Mesenchymal stem cell (in vitro differentiated cells and primary cell): ENCODE results near the gene FYN.

Experiments used
- DNase-seq: peaks from one replicate; pipeline ENCODE4 v3.0.0-alpha.2; 2013
- H2AFZ ChIP-seq: one replicate; pipeline ENCODE4 v1.6.1; 2013; ENCODE audit warnings: low read depth, mild to moderate bottlenecking, control low read depth, inconsistent platforms, low read length, moderate library complexity
- H2AK5ac ChIP-seq: 2 replicates; pipeline ENCODE4 v1.6.1; 2013; ENCODE audit warnings: low read length, moderate library complexity, mild to moderate bottlenecking, inconsistent platforms; ENCODE audit not compliant: severe bottlenecking
- H2BK120ac ChIP-seq: one replicate; pipeline ENCODE4 v1.6.1; 2013; ENCODE audit warnings: low read depth, mild to moderate bottlenecking, inconsistent platforms, low read length, moderate library complexity
- H2BK12ac ChIP-seq, 2 experiments: one replicate each; pipeline ENCODE4 v1.6.1; 2013; ENCODE audit warnings: inconsistent platforms in 2 of 2, low read length in 2 of 2, mild to moderate bottlenecking in 2 of 2, moderate library complexity in 2 of 2, control low read depth in 1 of 2
- H2BK15ac ChIP-seq: one replicate; pipeline ENCODE4 v1.6.1; 2013; ENCODE audit warnings: mild to moderate bottlenecking, low read depth, inconsistent platforms; ENCODE audit not compliant: poor library complexity, severe bottlenecking
- H2BK5ac ChIP-seq: 2 replicates; pipeline ENCODE4 v1.6.1; 2013; ENCODE audit warnings: low read depth, mild to moderate bottlenecking, low read length, control low read depth, inconsistent platforms; ENCODE audit not compliant: poor library complexity, severe bottlenecking
- H3K14ac ChIP-seq, 2 experiments: one replicate each; pipeline ENCODE4 v1.6.1; 2013; ENCODE audit warnings: inconsistent platforms in 2 of 2, low read length in 2 of 2, control low read depth in 1 of 2, mild to moderate bottlenecking in 1 of 2, moderate library complexity in 1 of 2
- H3K18ac ChIP-seq, 2 experiments: one replicate each; pipeline ENCODE4 v1.6.1; 2013; ENCODE audit warnings: inconsistent platforms in 2 of 2, low read length in 2 of 2, control low read depth in 1 of 2, low read depth in 1 of 2, mild to moderate bottlenecking in 1 of 2
- H3K23ac ChIP-seq, 2 experiments: one replicate each; pipeline ENCODE4 v1.6.1; 2013; ENCODE audit warnings: inconsistent platforms in 2 of 2, low read length in 2 of 2, mild to moderate bottlenecking in 2 of 2, moderate library complexity in 2 of 2, control low read depth in 1 of 2
- H3K27ac ChIP-seq: 2 replicates; pipeline ENCODE4 v1.5.1; 2013; ENCODE audit warnings: mild to moderate bottlenecking, moderate library complexity, low read length, control low read depth, inconsistent platforms; ENCODE audit not compliant: poor library complexity, severe bottlenecking
- H3K27me3 ChIP-seq, 2 experiments: 2 replicates each; pipeline versions ENCODE4 v1.6.1 to v1.7.0; 2013; ENCODE audit warnings: low read length in 2 of 2, mild to moderate bottlenecking in 2 of 2, moderate library complexity in 2 of 2, control low read depth in 1 of 2, inconsistent platforms in 1 of 2; ENCODE audit not compliant: control insufficient read depth in 1 of 2, insufficient read depth in 1 of 2
- H3K36me3 ChIP-seq, 2 experiments: 2 replicates each; pipeline versions ENCODE4 v1.6.1 to v1.7.0; 2013; ENCODE audit warnings: low read length in 2 of 2, control low read depth in 1 of 2, inconsistent platforms in 1 of 2, low read depth in 1 of 2, mild to moderate bottlenecking in 1 of 2; ENCODE audit not compliant: insufficient read depth in 2 of 2, control insufficient read depth in 1 of 2
- H3K4ac ChIP-seq, 2 experiments: one replicate each; pipeline ENCODE4 v1.6.1; 2013; ENCODE audit warnings: inconsistent platforms in 2 of 2, low read length in 2 of 2, mild to moderate bottlenecking in 2 of 2, moderate library complexity in 2 of 2, control low read depth in 1 of 2, low read depth in 1 of 2
- H3K4me1 ChIP-seq: 2 replicates; pipeline ENCODE4 v1.6.1; 2013; ENCODE audit warnings: low read depth, low read length, control low read depth; ENCODE audit not compliant: control insufficient read depth, insufficient read depth
- H3K4me2 ChIP-seq: 2 replicates; pipeline ENCODE4 v1.6.1; 2013; ENCODE audit warnings: low read length, mild to moderate bottlenecking, inconsistent platforms; ENCODE audit not compliant: poor library complexity, severe bottlenecking
- H3K4me3 ChIP-seq, 2 experiments: 2 replicates each; pipeline versions ENCODE4 v1.5.1 to v1.7.0; 2013; ENCODE audit warnings: low read length in 2 of 2, mild to moderate bottlenecking in 2 of 2, control low read depth in 1 of 2, low read depth in 1 of 2; ENCODE audit not compliant: insufficient read depth in 1 of 2
- H3K79me1 ChIP-seq: replicated peaks from 2 replicates; pipeline ENCODE4 v1.6.1; 2013; ENCODE audit warnings: mild to moderate bottlenecking, control low read depth, low read length, inconsistent platforms; ENCODE audit not compliant: poor library complexity, severe bottlenecking
- H3K9ac ChIP-seq: 2 replicates; pipeline ENCODE4 v1.7.0; 2013; ENCODE audit warnings: mild to moderate bottlenecking, low read length, moderate library complexity
- H3K9me3 ChIP-seq: 2 replicates; pipeline ENCODE4 v1.7.0; 2013; ENCODE audit warnings: mild to moderate bottlenecking, low read length; ENCODE audit not compliant: control insufficient read depth
- H4K8ac ChIP-seq: one replicate; pipeline ENCODE4 v1.6.1; 2013; ENCODE audit warnings: inconsistent platforms, mild to moderate bottlenecking, low read length, moderate library complexity
- H4K91ac ChIP-seq: one replicate; pipeline ENCODE4 v1.6.1; 2013; ENCODE audit warnings: mild to moderate bottlenecking, low read length, inconsistent platforms
- WGBS: methylation state at CpG from one replicate; pipeline ENCODE4 v1.1.7; 2013; ENCODE audit warnings: mixed read lengths; 5-methylcytosine and 5-hydroxymethylcytosine counted together

Gene FYN

GRCh38 chr6:111612379-111612778 is 260.9 kb downstream of the FYN start:
- Histone ChIP-seq H2BK5ac (no peak overlapping the region), H3K79me1 (no peaks in the 10 kb centered on the region), H3K9ac (no peak overlapping the region), H3K9me3 (no peaks in the 10 kb centered on the region), H2BK12ac (no peak overlapping the region), H3K27ac (no peak overlapping the region), H3K23ac (no peak overlapping the region), H2AK5ac (no peak overlapping the region), H3K4ac (no peak overlapping the region), H4K8ac (no peak overlapping the region), H3K4me1 (peaks cover 2% of the 10 kb centered on the region), H4K91ac (no peak overlapping the region), H2AFZ (no peak overlapping the region), H3K27me3 (peaks cover 0 to 13% of the 10 kb centered on the region in 2 experiments), H3K36me3 (no peaks in the 10 kb centered on the region), H2BK15ac (no peak overlapping the region), H3K14ac (no peak overlapping the region), H3K18ac (no peak overlapping the region), H3K4me2 (no peak overlapping the region), H2BK120ac (no peak overlapping the region), H3K4me3 (no peak overlapping the region)
- 100% methylated on average over 1 of the region's 3 CpGs for WGBS
- DNase-seq: no peak

- Histone ChIP-seq H2BK12ac (no peak overlapping the region), H3K18ac (no peak overlapping the region), H3K4me3 (no peak overlapping the region), H3K4ac (no peak overlapping the region), H2AFZ (no peak overlapping the region), H2AK5ac (no peak overlapping the region), H3K4me1 (peaks cover 8% of the 10 kb centered on the region), H3K79me1 (no peaks in the 10 kb centered on the region), H3K23ac (no peak overlapping the region), H2BK15ac (no peak overlapping the region), H3K9me3 (no peaks in the 10 kb centered on the region), H3K14ac (no peak overlapping the region), H3K9ac (no peak overlapping the region), H4K91ac (no peak overlapping the region), H2BK120ac (no peak overlapping the region), H3K27ac (no peak overlapping the region), H3K4me2 (no peak overlapping the region), H4K8ac (no peak overlapping the region), H3K36me3 (no peaks in the 10 kb centered on the region), H2BK5ac (no peak overlapping the region), H3K27me3 (peaks cover 0 to 9% of the 10 kb centered on the region in 2 experiments)
- WGBS: 100% methylated on average over 2 of the region's 2 CpGs
- DNase-seq: no peak
Observed at GRCh38 chr6:111610548-111611172, 262.6 kb downstream of the FYN start.
